SK-N-SH treated with all-trans-retinoic acid at 6 μM for 48 hours (cell line): ENCODE measurements around the gene MID1IP1.

Experiments
- ATAC-seq: fragments of 200-7000 bp; cut with Tn5 transposase; 3 replicates; pipeline ENCODE4 v1.9.1; 2020; ENCODE audit warnings: mild to moderate bottlenecking, moderate library complexity
- ARNTL ChIP-seq: fragments of 450-650 bp; formaldehyde crosslinking; IDR thresholded peaks from 2 replicates; pipeline ENCODE4 v1.5.0; 2020; ENCODE audit warnings: low read depth, mild to moderate bottlenecking, moderate library complexity, borderline replicate concordance
- BACH2 ChIP-seq: fragments of 250-450 bp; sonication (Bioruptor Pico); IDR thresholded peaks from 2 replicates; pipeline ENCODE4 v1.9.0; 2021; ENCODE audit warnings: mild to moderate bottlenecking, borderline replicate concordance
- CSDC2 ChIP-seq: fragments of 250-450 bp; sonication (Bioruptor Pico); IDR thresholded peaks from 2 replicates; pipeline ENCODE4 v1.5.0; 2020; ENCODE audit warnings: mild to moderate bottlenecking, moderate library complexity
- ESRRG ChIP-seq: fragments of 250-450 bp; sonication (Bioruptor Pico); IDR thresholded peaks from 2 replicates; pipeline ENCODE4 v1.6.1; 2021; ENCODE audit warnings: mild to moderate bottlenecking
- GLIS3 ChIP-seq: fragments of 250-450 bp; sonication (Bioruptor Pico); IDR thresholded peaks from 2 replicates; pipeline ENCODE4 v1.5.0; 2020; ENCODE audit warnings: mild to moderate bottlenecking, moderate library complexity
- ISL1 ChIP-seq: fragments of 250-450 bp; sonication (Bioruptor Pico); IDR thresholded peaks from 2 replicates; pipeline ENCODE4 v2.1.2; 2022; ENCODE audit warnings: mild to moderate bottlenecking, moderate library complexity
- OSR1 ChIP-seq: fragments of 250-450 bp; sonication (Bioruptor Pico); IDR thresholded peaks from 2 replicates; pipeline ENCODE4 v1.8.0; 2022; ENCODE audit warnings: moderate library complexity, mild to moderate bottlenecking, inconsistent platforms
- POU6F1 ChIP-seq: fragments of 250-450 bp; sonication (Bioruptor Pico); IDR thresholded peaks from 2 replicates; pipeline ENCODE4 v1.8.0; 2021; ENCODE audit warnings: low read depth, mild to moderate bottlenecking, moderate library complexity, borderline replicate concordance
- PPARA ChIP-seq: fragments of 250-450 bp; sonication (Bioruptor Pico); IDR thresholded peaks from 2 replicates; pipeline ENCODE4 v1.5.0; 2020; ENCODE audit warnings: mild to moderate bottlenecking, borderline replicate concordance
- RARB ChIP-seq: fragments of 250-450 bp; sonication (Bioruptor Pico); IDR thresholded peaks from 2 replicates; pipeline ENCODE4 v1.8.0; 2021; ENCODE audit warnings: mild to moderate bottlenecking, moderate library complexity
- SNAI2 ChIP-seq: fragments of 250-450 bp; sonication (Bioruptor Pico); IDR thresholded peaks from 2 replicates; pipeline ENCODE4 v1.5.0; 2020; ENCODE audit warnings: mild to moderate bottlenecking, moderate library complexity
- TCF4 ChIP-seq: fragments of 250-450 bp; sonication (Bioruptor Pico); IDR thresholded peaks from 2 replicates; pipeline ENCODE4 v1.8.0; 2021; ENCODE audit warnings: mild to moderate bottlenecking, moderate library complexity, borderline replicate concordance
- ZNF565 ChIP-seq: fragments of 450-650 bp; formaldehyde crosslinking; conservative IDR thresholded peaks from 2 replicates; pipeline ENCODE4 v1.5.0; 2020; ENCODE audit warnings: low read depth, mild to moderate bottlenecking, moderate library complexity
- ZNF70 ChIP-seq: fragments of 450-650 bp; formaldehyde crosslinking; IDR thresholded peaks from 2 replicates; pipeline ENCODE4 v1.5.0; 2020; ENCODE audit warnings: mild to moderate bottlenecking, moderate library complexity
- ZNF8 ChIP-seq: fragments of 450-650 bp; formaldehyde crosslinking; IDR thresholded peaks from 2 replicates; pipeline ENCODE4 v1.5.0; 2020; ENCODE audit warnings: mild to moderate bottlenecking, moderate library complexity
- TF ChIP-seq, protein P1 (sequence below): fragments of 250-450 bp; sonication (Bioruptor Pico); IDR thresholded peaks from 2 replicates; pipeline ENCODE4 v1.5.0; 2020; ENCODE audit warnings: mild to moderate bottlenecking, moderate library complexity
- TF ChIP-seq, protein P2 (sequence below): fragments of 250-450 bp; sonication (Bioruptor Pico); IDR thresholded peaks from 2 replicates; pipeline ENCODE4 v1.5.1; 2021; ENCODE audit warnings: mild to moderate bottlenecking, moderate library complexity

MID1IP1 gene

GRCh38 chrX:38800981-38801845 lies at the start of gene MID1IP1:
Gene MID1IP1 (plus strand): TSS chrX:38801459. CDS start chrX:38804947, 3,488 bp downstream.
- ATAC-seq = peak; percentile 72
- TF ChIP-seq TCF4 = no peak
- no peak for TF ChIP-seq BACH2 (CRISPR knock-in tag)
- TF ChIP-seq ARNTL (CRISPR knock-in tag) = no peak
- TF ChIP-seq PPARA (CRISPR knock-in tag) = no peak
- TF ChIP-seq ESRRG = no peak
- no peak for TF ChIP-seq ZNF70 (CRISPR knock-in tag)
- no peak for TF ChIP-seq ZNF8
- TF ChIP-seq, protein P1, sequence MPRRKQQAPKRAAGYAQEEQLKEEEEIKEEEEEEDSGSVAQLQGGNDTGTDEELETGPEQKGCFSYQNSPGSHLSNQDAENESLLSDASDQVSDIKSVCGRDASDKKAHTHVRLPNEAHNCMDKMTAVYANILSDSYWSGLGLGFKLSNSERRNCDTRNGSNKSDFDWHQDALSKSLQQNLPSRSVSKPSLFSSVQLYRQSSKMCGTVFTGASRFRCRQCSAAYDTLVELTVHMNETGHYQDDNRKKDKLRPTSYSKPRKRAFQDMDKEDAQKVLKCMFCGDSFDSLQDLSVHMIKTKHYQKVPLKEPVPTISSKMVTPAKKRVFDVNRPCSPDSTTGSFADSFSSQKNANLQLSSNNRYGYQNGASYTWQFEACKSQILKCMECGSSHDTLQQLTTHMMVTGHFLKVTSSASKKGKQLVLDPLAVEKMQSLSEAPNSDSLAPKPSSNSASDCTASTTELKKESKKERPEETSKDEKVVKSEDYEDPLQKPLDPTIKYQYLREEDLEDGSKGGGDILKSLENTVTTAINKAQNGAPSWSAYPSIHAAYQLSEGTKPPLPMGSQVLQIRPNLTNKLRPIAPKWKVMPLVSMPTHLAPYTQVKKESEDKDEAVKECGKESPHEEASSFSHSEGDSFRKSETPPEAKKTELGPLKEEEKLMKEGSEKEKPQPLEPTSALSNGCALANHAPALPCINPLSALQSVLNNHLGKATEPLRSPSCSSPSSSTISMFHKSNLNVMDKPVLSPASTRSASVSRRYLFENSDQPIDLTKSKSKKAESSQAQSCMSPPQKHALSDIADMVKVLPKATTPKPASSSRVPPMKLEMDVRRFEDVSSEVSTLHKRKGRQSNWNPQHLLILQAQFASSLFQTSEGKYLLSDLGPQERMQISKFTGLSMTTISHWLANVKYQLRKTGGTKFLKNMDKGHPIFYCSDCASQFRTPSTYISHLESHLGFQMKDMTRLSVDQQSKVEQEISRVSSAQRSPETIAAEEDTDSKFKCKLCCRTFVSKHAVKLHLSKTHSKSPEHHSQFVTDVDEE (CRISPR knock-in tag) = no peak
- no peak for TF ChIP-seq SNAI2
- TF ChIP-seq, protein P2, sequence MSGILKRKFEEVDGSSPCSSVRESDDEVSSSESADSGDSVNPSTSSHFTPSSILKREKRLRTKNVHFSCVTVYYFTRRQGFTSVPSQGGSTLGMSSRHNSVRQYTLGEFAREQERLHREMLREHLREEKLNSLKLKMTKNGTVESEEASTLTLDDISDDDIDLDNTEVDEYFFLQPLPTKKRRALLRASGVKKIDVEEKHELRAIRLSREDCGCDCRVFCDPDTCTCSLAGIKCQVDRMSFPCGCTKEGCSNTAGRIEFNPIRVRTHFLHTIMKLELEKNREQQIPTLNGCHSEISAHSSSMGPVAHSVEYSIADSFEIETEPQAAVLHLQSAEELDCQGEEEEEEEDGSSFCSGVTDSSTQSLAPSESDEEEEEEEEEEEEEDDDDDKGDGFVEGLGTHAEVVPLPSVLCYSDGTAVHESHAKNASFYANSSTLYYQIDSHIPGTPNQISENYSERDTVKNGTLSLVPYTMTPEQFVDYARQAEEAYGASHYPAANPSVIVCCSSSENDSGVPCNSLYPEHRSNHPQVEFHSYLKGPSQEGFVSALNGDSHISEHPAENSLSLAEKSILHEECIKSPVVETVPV (CRISPR knock-in tag) = no peak
- no peak for TF ChIP-seq OSR1

DNA sequence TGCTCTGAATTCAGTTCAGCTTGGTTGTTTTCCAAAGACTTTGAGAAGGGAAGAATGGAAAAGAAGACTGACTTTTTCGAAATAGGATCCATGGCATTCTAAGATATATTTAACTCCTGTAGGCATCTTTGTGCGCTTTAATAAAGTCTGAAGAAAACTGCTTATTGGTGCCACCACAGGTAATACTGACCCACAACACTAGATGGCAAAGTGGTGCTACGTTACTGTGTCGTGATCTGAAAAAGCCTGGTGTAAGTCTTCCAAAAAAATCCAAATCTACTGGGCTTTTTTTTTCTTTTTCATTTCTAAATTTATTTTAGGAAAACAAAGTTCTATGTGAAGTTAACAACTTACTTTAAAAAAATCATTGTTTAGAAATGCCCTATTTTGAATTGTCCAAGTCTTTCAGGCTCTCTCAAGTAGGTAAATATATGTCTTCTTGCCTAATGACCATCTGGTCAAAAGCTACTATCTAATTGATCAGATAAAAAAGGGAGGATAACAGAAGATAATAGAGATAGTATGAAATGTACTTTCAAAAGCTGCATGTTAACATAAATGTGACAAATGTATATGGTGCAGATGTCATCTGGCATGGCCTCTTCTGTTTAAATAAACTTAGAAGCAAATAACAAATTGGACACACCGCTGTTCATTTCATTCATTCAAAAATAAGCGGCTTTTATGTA lies 47.0 kb upstream of the MID1IP1 start:
- TF ChIP-seq RARB (CRISPR knock-in tag) (no peak), GLIS3 (CRISPR knock-in tag) (no peak), ISL1 (CRISPR knock-in tag) (no peak), CSDC2 (CRISPR knock-in tag) (no peak), ESRRG (no peak), TCF4 (peak; percentile 75; the same call in 1 of the 2 replicates)
- TF ChIP-seq, protein P1 (CRISPR knock-in tag) = peak; percentile 39; the same call in 1 of the 2 replicates

GRCh38 chrX:38754818-38755718 lies 46.2 kb upstream of the MID1IP1 start:
- ATAC-seq = no peak
- TF ChIP-seq OSR1 (no peak), ZNF565 (CRISPR knock-in tag) (no peak), POU6F1 (no peak), RARB (CRISPR knock-in tag) (no peak), ZNF70 (CRISPR knock-in tag) (no peak)
- TF ChIP-seq, protein P1 (CRISPR knock-in tag) = no peak
- TF ChIP-seq, protein P2 (CRISPR knock-in tag) = no peak

More for the DNA sequence above, 47.0 kb upstream of the MID1IP1 start:
- peak; percentile 91 for ATAC-seq
